ENCODE results near the gene ITGA2B. TPM values are rescaled to one million over a fixed set of nuclear protein-coding genes. Genes with fewer than 3 reads are reported as not detected.

Gene ITGA2B
- total RNA-seq, 4 donors from 2014 or later, result 0.14 to 0.32 TPM; not detected in 2

- TF ChIP-seq POLR2A (IDR thresholded peaks at IDR 0.05) (no peak), CTCF (IDR thresholded peaks at IDR 0.05) (no peak), POLR2AphosphoS5 (IDR thresholded peaks at IDR 0.05) (no peak), EP300 (IDR thresholded peaks at IDR 0.05; ENCODE audit: low read depth) (no peak)
- Histone ChIP-seq H3K36me3 (no peaks in the 10 kb centered on the region), H3K9me3 (no peaks in the 10 kb centered on the region), H3K27ac (no peak overlapping the region), H3K4me3 (no peak overlapping the region), H3K27me3 (peaks cover 31% of the 10 kb centered on the region), H3K4me1 (peaks cover 0 to 13% (median 5%) of the 10 kb centered on the region in 4 donors)
- no peak for DNase-seq
- intact Hi-C loops (cut with DNase I; ENCODE audit: low total_unique reads), result no loop called here
- WGBS, 2 donors (ENCODE audit: low coverage in 1 of 2), result 58 to 69% methylated on average over 2 to 14 of the region's 14 CpGs
- in situ Hi-C loops (cut with MboI; ENCODE audit: low pct_ligation_motif_present in 1 of 4, low pct_unique_long_range_greater_than_20kb in 1 of 4, low sequenced_read_pairs in 3 of 4), result no loop called here
Measured at GRCh38 chr17:44359458-44360143, 29.8 kb downstream of the ITGA2B start.

- Histone ChIP-seq H3K27me3 (peaks cover 31% of the 10 kb centered on the region), H3K4me1 (peaks cover 0 to 12% (median 6%) of the 10 kb centered on the region in 4 donors), H3K4me3 (no peak overlapping the region), H3K36me3 (no peaks in the 10 kb centered on the region), H3K27ac (no peak overlapping the region), H3K9me3 (no peaks in the 10 kb centered on the region)
- in situ Hi-C loops (cut with MboI; ENCODE audit: low pct_ligation_motif_present in 1 of 4, low pct_unique_long_range_greater_than_20kb in 1 of 4, low sequenced_read_pairs in 3 of 4), result no loop called here
- no peak for DNase-seq
- 58 to 62% methylated on average over 2 to 6 of the region's 6 CpGs for WGBS, 2 donors (ENCODE audit: low coverage in 1 of 2)
- intact Hi-C loops (cut with DNase I; ENCODE audit: low total_unique reads), result no loop called here
- TF ChIP-seq POLR2A (IDR thresholded peaks at IDR 0.05) (no peak), CTCF (IDR thresholded peaks at IDR 0.05) (no peak), EP300 (IDR thresholded peaks at IDR 0.05; ENCODE audit: low read depth) (no peak), POLR2AphosphoS5 (IDR thresholded peaks at IDR 0.05) (no peak)
Measured at GRCh38 chr17:44359006-44359405, 30.4 kb downstream of the ITGA2B start.

- intact Hi-C loops (cut with DNase I; ENCODE audit: low total_unique reads) (no loop called here), in situ Hi-C loops (cut with MboI; ENCODE audit: low pct_ligation_motif_present in 1 of 4, low pct_unique_long_range_greater_than_20kb in 1 of 4, low sequenced_read_pairs in 3 of 4) (no loop called here)
- peaks cover 0 to 10% (median 6%) of the 10 kb centered on the region in 4 donors for H3K4me1 ChIP-seq
- TF ChIP-seq CTCF (IDR thresholded peaks at IDR 0.05), result no peak
- no peak for TF ChIP-seq POLR2AphosphoS5 (IDR thresholded peaks at IDR 0.05)
- TF ChIP-seq POLR2A (IDR thresholded peaks at IDR 0.05), result no peak
- no peak for TF ChIP-seq EP300 (IDR thresholded peaks at IDR 0.05; ENCODE audit: low read depth)
- peaks cover 27% of the 10 kb centered on the region for H3K27me3 ChIP-seq
- no peak overlapping the region for H3K27ac ChIP-seq
- H3K36me3 ChIP-seq, result no peaks in the 10 kb centered on the region
- DNase-seq, result no peak
- no peak overlapping the region for H3K4me3 ChIP-seq
- no peaks in the 10 kb centered on the region for H3K9me3 ChIP-seq
- 79% methylated on average over 9 of the region's 9 CpGs; no CpG with 5 or more reads in 1 of the 2 donors for WGBS, 2 donors (ENCODE audit: low coverage in 1 of 2)
Measured at GRCh38 chr17:44358066-44358465, 31.4 kb downstream of the ITGA2B start.

GRCh38 chr17:44356241-44356640 is 33.2 kb downstream of the ITGA2B start:
- peaks cover 0 to 9% (median 0%) of the 10 kb centered on the region in 4 donors for H3K36me3 ChIP-seq
- H3K9me3 ChIP-seq, result no peaks in the 10 kb centered on the region
- H3K27ac ChIP-seq, result no peak overlapping the region
- peaks cover 13% of the 10 kb centered on the region for H3K27me3 ChIP-seq
- DNase-seq, result no peak
- H3K4me1 ChIP-seq, result peaks cover 0 to 7% (median 3%) of the 10 kb centered on the region in 4 donors
- no peak overlapping the region for H3K4me3 ChIP-seq
- TF ChIP-seq POLR2A (IDR thresholded peaks at IDR 0.05) (no peak), POLR2AphosphoS5 (IDR thresholded peaks at IDR 0.05) (no peak), CTCF (IDR thresholded peaks at IDR 0.05) (no peak), EP300 (IDR thresholded peaks at IDR 0.05; ENCODE audit: low read depth) (no peak)
- in situ Hi-C loops (cut with MboI; ENCODE audit: low pct_ligation_motif_present in 1 of 4, low pct_unique_long_range_greater_than_20kb in 1 of 4, low sequenced_read_pairs in 3 of 4), result no loop called here
- 53% methylated on average over 10 of the region's 11 CpGs; no CpG with 5 or more reads in 1 of the 2 donors for WGBS, 2 donors (ENCODE audit: low coverage in 1 of 2)
- intact Hi-C loops (cut with DNase I; ENCODE audit: low total_unique reads), result no loop called here
